HG03439 (cell line): Measurements from ENCODE around the gene SLC66A1.

Experiments
- ATAC-seq: cut with Tn5 transposase; IDR thresholded peaks from one replicate; pipeline ENCODE4 v1.9.1; 2021; ENCODE audit warnings: mild to moderate bottlenecking, moderate library complexity; ENCODE audit not compliant: unreplicated experiment

Gene SLC66A1

GRCh38 chr1:19342062-19342750, 30.1 kb downstream of the SLC66A1 start:
- no peak for ATAC-seq

- no peak for ATAC-seq
Measured at GRCh38 chr1:19342894-19343616, 30.9 kb downstream of the SLC66A1 start.

- no peak for ATAC-seq
Measured at GRCh38 chr1:19343617-19344350, 31.7 kb downstream of the SLC66A1 start.

- no peak for ATAC-seq
Measured at GRCh38 chr1:19344372-19344810, 32.3 kb downstream of the SLC66A1 start.

- no peak for ATAC-seq
Measured at GRCh38 chr1:19344831-19345230, 32.7 kb downstream of the SLC66A1 start.

GRCh38 chr1:19345391-19345790, 33.3 kb downstream of the SLC66A1 start:
- ATAC-seq: no peak

- no peak for ATAC-seq
Measured at GRCh38 chr1:19346026-19346425, 33.9 kb downstream of the SLC66A1 start.

- no peak for ATAC-seq
Measured at GRCh38 chr1:19347533-19348172, 35.5 kb downstream of the SLC66A1 start.

GRCh38 chr1:19348441-19349198, 36.5 kb downstream of the SLC66A1 start:
- ATAC-seq: no peak

GRCh38 chr1:19349999-19350398, 37.9 kb downstream of the SLC66A1 start:
- no peak for ATAC-seq

GRCh38 chr1:19350566-19350965, 38.4 kb downstream of the SLC66A1 start:
- ATAC-seq: no peak

GRCh38 chr1:19351873-19352272, 39.7 kb downstream of the SLC66A1 start:
- no peak for ATAC-seq

- ATAC-seq: no peak
Measured at GRCh38 chr1:19352839-19353238, 40.7 kb downstream of the SLC66A1 start.

- no peak for ATAC-seq
Measured at GRCh38 chr1:19353596-19353995, 41.5 kb downstream of the SLC66A1 start.

GRCh38 chr1:19354531-19354981, 42.4 kb downstream of the SLC66A1 start:
- ATAC-seq: no peak

- ATAC-seq: no peak
Measured at GRCh38 chr1:19356266-19356665, 44.1 kb downstream of the SLC66A1 start.

- ATAC-seq: no peak
Measured at GRCh38 chr1:19357299-19357986, 45.3 kb downstream of the SLC66A1 start.

- no peak for ATAC-seq
Measured at GRCh38 chr1:19358710-19359109, 46.6 kb downstream of the SLC66A1 start.

- no peak for ATAC-seq
Measured at GRCh38 chr1:19359357-19359756, 47.2 kb downstream of the SLC66A1 start.

GRCh38 chr1:19360016-19360415, 47.9 kb downstream of the SLC66A1 start:
- ATAC-seq: no peak
